Stomach (tissue), 4 donors: ENCODE results near the gene WNT3A.

Experiments used
- CTCF ChIP-seq, 7 experiments: fragments of 450-650 bp in 4 of 7; fragments of 200-600 bp in 3 of 7; sonication (generic) in 3 of 7; IDR thresholded peaks; one replicate each; pipeline ENCODE4 v1.5.1; 2016 to 2019; ENCODE audit warnings: antibody characterized with exemption in 7 of 7, control low read depth in 2 of 7, mild to moderate bottlenecking in 1 of 7
- EP300 ChIP-seq: sonication (generic); formaldehyde crosslinking; IDR thresholded peaks from one replicate; pipeline ENCODE4 v1.6.1; 2017; ENCODE audit warnings: antibody characterized with exemption

- TF ChIP-seq CTCF (IDR thresholded peaks at IDR 0.05) (no peak), EP300 (no peak)
These were observed 97.9 kb downstream of the WNT3A start for GRCh38 chr1:228104526-228105269.
